Sigmoid colon (tissue), 4 donors: Measurements from ENCODE around the gene TTLL11.

ENCODE experiments used
- POLR2A ChIP-seq, 2 donors: fragments of 450-650 bp; IDR thresholded peaks; one replicate each; pipeline ENCODE4 v1.6.1; 2016; ENCODE audit warnings: antibody characterized with exemption in 2 of 2, mild to moderate bottlenecking in 2 of 2, moderate library complexity in 2 of 2
- POLR2AphosphoS5 ChIP-seq, 4 donors: sonication (generic); formaldehyde crosslinking; IDR thresholded peaks; one replicate each; pipeline ENCODE4 v1.6.1; 2017; ENCODE audit warnings: antibody characterized with exemption in 4 of 4
- TF ChIP-seq, protein P1 (sequence below), 4 experiments: fragments of 450-650 bp in 3 of 4; fragments of 200-600 bp in 1 of 4; IDR thresholded peaks; one replicate each; pipeline ENCODE4 v1.5.1; 2016 to 2019; ENCODE audit warnings: antibody characterized with exemption in 4 of 4, mild to moderate bottlenecking in 3 of 4, moderate library complexity in 2 of 4

DNA sequence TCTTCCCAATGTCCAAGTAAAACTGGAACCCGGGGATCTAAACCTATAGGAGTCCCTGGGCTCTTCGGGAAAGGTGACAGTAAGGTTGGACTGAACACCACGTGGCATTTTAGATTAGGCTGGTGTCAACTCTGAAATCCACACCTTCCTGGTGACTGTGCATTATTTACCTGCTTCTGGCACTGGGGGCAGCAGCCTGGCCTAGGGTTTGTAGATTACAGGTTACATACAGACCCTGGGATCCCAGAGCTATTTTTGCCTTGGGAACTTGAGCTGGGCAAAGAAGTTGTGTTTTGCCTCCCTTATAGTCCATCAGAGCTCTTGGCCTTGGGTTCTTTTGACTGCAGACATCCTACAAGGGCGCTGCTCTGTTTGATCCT lies 268.5 kb downstream of the TTLL11 start:
- TF ChIP-seq, protein P1, sequence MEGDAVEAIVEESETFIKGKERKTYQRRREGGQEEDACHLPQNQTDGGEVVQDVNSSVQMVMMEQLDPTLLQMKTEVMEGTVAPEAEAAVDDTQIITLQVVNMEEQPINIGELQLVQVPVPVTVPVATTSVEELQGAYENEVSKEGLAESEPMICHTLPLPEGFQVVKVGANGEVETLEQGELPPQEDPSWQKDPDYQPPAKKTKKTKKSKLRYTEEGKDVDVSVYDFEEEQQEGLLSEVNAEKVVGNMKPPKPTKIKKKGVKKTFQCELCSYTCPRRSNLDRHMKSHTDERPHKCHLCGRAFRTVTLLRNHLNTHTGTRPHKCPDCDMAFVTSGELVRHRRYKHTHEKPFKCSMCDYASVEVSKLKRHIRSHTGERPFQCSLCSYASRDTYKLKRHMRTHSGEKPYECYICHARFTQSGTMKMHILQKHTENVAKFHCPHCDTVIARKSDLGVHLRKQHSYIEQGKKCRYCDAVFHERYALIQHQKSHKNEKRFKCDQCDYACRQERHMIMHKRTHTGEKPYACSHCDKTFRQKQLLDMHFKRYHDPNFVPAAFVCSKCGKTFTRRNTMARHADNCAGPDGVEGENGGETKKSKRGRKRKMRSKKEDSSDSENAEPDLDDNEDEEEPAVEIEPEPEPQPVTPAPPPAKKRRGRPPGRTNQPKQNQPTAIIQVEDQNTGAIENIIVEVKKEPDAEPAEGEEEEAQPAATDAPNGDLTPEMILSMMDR (IDR thresholded peaks at IDR 0.05): no peak
- TF ChIP-seq POLR2A (IDR thresholded peaks at IDR 0.05) (no peak), POLR2AphosphoS5 (IDR thresholded peaks at IDR 0.05) (no peak)
